Activated CD4-positive, alpha-beta T cell treated with anti-CD3 and anti-CD28 coated beads for 4 hours (primary cell): Measurements from ENCODE around the gene PXDN.
"Not testable (repeated sequence)": the region's sequence is repeated elsewhere in the genome, so short reads cannot be mapped to it uniquely, and the experiment has no call there.

Experiments used
- DNase-seq, 2 donors: peaks; one replicate each; pipeline ENCODE4 v3.0.0-alpha.2; 2020

PXDN gene, protein sequence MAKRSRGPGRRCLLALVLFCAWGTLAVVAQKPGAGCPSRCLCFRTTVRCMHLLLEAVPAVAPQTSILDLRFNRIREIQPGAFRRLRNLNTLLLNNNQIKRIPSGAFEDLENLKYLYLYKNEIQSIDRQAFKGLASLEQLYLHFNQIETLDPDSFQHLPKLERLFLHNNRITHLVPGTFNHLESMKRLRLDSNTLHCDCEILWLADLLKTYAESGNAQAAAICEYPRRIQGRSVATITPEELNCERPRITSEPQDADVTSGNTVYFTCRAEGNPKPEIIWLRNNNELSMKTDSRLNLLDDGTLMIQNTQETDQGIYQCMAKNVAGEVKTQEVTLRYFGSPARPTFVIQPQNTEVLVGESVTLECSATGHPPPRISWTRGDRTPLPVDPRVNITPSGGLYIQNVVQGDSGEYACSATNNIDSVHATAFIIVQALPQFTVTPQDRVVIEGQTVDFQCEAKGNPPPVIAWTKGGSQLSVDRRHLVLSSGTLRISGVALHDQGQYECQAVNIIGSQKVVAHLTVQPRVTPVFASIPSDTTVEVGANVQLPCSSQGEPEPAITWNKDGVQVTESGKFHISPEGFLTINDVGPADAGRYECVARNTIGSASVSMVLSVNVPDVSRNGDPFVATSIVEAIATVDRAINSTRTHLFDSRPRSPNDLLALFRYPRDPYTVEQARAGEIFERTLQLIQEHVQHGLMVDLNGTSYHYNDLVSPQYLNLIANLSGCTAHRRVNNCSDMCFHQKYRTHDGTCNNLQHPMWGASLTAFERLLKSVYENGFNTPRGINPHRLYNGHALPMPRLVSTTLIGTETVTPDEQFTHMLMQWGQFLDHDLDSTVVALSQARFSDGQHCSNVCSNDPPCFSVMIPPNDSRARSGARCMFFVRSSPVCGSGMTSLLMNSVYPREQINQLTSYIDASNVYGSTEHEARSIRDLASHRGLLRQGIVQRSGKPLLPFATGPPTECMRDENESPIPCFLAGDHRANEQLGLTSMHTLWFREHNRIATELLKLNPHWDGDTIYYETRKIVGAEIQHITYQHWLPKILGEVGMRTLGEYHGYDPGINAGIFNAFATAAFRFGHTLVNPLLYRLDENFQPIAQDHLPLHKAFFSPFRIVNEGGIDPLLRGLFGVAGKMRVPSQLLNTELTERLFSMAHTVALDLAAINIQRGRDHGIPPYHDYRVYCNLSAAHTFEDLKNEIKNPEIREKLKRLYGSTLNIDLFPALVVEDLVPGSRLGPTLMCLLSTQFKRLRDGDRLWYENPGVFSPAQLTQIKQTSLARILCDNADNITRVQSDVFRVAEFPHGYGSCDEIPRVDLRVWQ (N-terminal part only)

DNA sequence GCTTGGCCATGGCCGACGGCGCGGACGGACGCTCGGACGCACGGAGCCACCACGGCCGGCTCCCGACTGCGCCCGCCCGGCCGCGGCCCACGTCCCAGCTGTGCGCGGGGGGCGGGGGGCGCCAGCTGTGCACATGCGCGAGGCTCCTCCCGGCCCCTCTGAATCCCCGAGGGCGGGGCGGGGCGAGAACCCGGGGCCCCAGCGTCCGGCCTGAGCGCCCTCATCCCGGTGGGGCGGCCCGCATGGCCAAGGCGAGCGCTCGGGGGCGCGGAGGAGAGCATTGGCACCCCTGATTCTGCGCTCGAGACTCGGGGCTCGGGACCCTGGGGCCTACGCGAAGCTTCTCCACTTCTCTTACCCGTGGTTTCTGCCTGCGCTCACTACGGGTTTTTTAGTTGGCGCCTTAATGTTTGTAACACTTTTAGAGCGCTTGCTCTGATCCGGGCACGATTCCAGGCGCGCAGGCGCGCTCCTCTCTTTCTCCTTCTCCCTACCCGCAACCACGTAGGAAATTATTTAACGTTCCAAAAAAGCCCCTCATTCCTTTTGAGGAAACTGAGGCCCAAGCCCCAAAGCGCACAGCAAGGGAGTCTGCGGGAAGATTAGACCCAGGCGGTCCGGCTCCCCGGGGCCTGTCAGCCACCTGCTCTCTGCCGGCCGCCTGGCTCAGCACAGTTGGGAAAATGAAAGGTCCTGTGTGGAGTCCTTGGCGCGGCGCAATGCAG, at the start of gene PXDN:
Gene PXDN (minus strand): TSS at position 70 of the 725 bp plus-strand sequence. CDS start 60 bp downstream, at position 10.
- DNase-seq = no peak

DNA sequence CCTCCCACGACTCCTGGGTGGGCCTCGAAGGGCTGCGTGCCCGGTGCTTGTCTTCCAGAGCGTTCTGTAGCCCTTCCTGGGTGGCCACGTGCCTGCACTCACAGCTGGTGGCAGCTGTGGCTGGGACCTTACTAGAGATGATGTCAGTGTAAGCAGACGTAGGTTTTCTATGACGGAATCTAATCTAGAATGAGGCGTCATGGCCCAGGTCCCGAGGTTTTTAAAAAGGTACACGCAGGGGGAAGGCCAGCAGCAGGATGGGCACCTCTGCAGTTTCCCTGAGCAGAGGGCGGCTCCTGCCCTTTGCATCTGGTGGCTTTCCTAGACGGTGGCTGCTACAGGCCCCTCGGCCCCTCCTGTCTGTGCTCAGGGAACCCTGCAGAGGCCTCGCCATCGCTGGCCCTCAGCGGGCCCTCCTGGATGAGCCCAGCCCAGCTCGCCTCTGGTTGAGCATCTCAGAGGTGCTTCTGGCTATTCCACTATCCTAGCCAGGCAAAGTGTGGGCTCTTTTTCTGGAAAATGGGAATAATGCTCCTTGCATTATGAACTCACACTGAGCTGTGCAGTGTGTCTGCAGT, 49.6 kb upstream of the PXDN start:
- no peak for DNase-seq

DNA sequence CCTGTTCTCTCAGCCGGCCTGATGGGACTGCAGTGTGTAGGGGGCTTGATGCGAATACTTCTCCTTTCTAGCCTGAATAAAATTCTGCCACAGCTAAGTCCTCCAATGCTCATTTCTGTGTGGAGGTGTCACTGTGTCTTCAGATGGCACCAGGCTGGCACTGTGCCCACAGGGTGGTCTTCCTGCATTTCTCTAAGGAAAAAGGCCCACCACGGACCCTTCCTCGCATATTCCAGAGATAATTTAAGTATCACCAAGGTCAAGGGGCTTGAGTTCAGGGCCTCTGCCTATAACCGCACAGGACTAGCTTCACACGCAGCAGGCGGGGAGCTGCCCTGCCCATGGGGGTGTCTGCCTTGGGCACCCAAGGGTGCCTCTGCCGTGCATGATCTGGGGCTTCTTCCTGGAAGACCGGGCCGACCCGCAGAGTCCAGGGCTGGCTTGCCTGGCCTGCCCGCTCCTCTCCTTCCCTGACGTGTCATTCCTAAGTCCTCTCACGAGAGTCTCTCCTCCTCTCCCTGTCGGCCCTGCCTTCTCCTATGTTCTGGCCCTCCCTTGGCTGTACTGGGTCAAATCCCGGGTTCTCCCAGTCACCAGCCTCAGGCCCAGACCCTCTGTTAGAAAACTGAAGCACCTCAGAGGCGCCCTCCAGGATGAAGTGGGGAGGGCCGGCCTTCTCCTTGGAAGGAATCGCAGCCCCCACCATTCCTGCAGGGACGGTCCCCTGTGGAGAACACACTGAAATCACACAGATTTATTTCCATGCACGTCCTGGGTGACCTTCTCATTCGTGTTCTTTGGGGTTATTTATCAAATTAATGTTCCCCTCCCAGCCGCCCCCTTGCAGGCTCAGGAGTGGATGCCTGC, 48.9 kb upstream of the PXDN start:
- no peak for DNase-seq

DNA sequence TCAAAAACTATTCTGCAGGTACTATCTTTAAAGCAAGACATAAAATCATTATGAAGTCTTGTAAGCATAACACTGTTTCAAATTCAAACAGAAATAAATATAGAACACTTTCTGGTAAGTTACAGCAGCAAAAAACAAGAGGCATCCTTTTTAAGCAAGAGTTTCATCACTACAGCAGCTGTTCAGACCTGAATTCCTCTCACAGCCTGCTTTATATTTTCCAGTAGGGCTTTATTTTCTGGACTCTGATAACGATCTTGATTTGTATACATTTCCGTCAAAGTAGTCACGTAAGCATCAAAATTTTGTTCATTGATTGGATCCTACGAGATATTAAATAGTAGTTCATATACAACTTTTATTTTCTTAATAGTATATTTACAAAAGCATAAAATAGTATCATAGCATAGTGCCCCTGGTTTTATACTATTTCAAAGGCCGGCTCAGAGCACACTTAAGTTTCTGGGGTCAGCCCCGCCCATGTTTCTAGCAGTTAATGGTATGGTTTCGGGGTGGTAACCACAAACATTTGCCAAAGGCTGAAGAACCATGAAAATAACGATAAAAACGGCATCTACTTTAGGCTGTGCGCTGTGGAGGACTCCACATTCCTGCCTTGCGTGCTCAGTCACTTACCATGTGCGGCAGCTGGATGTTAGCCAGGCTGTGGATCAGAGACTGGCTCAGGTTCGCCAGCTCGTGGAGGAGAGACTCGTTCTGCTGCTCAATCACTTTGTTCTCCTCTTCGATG, 47.5 kb upstream of the PXDN start:
- no peak for DNase-seq

DNA sequence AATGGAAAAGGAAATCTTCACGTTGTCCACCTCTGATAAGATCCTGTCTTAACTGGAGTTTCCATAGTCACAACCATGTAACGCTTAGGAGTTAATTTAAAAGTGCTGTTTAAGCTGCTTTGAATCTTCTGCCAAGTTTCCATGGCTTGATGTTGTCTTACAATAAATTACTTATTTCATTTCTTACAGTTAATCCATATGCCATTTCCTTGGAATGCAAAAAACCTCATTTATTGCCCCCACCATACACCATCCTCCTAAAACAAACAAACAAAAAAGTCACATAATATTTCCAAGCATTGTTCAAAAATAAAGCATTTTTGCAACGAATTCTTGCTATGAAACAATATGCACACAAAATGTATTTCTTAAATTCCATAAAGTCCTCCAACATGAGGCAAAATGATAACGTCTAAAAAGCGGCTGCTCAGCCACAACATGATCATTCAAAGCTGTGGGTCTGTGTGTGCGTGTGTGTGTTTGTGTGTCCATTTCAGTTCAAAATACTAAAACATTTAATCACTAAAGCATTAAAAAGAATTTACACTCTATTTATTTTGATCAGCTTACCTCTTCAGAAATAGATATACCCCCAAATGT, 46.8 kb upstream of the PXDN start:
- DNase-seq = no peak

DNA sequence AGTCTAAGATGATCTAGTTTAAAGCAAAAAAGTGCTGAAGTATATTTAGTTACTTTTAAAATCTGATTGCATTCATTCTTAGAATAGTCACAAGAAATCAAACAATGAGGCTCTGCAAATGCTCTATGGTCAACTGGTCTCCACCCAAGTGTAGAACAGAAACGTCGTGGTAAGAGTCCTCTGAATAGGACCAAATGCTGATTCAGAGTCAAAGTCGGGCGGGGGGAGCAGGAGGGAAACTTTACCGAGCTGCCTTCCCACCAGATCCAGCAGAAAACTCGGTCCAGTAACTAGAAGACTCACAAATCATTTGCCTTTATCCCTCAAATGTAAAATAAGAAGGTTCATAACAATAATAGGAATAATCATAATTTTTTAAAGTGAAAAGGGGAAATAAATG, 46.2 kb upstream of the PXDN start:
- DNase-seq = no peak

DNA sequence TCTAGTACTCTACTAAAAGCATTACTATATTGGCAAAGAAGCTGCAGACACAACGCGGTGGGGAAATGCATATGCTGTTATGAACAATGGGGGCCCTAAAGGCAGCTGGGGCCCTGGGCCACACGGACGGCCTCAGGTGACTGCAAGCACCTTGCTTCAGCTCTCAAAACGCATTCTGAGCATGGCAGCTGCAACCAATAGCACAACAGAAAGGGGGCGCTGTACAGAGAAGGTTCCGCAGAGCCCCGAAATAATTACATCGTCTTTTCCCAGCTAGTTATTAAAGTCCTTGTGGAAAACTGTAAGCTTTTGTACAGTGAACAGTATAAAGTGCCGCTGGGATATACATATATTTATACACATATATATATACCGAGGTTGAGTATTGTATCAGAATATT, 45.3 kb upstream of the PXDN start:
- no peak for DNase-seq

DNA sequence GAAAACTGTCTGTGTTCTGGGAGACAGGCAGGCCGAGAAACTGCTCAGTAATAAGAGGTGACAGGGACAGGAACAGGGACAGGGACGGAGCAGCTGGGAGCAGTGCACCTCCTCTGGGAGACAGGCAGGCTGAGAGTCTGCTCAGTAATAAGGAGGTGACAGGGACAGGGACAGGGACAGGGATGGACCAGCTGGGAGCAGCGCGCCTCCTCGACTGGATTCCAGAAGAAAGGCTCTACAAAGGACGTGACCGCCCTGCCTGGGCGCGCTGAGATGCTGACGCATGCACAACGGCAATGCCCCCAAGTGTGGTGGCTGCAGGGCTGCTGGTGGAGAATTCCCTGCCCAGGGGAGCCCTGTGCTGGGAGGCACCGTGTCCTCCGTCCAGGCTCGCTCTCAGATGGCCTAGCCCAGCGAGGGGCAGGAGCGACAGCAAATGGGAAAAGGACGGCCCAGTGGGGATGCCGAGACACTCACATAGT, 44.2 kb upstream of the PXDN start:
- no peak for DNase-seq

DNA sequence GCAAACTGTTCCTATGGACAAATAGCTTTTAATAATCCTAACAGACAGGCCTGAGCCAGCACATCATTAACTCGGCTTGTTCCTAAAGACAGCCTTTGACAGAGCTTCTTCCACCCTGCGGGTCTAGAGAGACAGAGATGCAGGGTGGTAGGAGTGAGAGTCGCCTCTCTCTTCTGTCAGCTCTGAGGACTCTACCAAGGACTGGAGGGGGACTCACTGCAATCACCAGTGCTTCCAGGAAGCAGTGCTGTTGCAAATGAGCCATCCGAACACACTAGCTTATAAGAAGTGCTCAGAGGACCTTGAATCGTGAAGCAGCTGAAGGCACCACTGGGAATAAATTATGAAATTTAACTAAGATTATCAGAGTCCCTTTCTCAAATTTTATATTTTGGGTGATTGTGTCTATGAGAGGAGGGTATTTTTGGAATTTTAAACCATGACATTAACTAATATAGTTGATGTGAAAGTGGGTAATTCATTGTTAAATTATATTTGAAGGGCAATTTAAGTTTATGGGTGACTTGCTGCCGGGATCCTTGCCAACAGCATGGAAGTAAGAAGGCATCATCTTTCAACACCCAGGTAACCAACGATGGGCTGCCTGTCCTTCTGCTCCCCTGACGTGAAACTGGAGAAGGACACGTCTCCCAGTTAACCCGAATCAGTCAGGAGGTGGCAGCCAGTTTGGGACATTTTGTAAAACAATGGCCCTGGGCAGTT, 43.6 kb upstream of the PXDN start:
- no peak for DNase-seq

DNA sequence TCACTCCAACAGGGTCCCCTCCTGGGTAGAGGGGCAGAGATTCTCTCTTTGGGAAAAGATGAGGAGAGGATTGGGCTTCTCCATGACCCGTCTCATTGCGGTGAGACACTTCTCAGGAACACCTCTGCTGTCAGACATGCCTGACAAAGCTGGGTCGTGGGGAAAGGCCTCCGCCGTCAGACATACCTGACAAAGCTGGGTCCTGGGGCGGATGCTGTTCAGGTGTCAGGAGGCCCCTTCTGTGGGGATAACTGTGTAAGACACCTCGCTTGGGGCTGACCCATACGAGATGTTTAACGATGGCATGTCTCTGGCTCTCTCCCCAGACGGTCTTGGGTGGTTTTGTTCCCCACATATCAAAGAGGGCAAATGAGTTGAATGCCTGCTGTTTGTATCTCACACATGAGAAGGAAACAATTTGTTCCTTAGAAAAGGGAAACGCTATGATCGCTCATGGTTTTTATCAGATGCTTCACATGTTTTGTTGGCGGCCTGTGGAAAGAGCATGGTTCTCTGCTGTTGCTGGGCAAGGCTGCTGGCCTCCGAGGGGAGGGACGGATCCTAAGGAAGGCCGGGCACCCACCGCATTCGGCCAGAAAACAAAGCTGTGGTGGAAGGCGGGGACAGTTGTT, 40.8 kb upstream of the PXDN start:
- no peak for DNase-seq

DNA sequence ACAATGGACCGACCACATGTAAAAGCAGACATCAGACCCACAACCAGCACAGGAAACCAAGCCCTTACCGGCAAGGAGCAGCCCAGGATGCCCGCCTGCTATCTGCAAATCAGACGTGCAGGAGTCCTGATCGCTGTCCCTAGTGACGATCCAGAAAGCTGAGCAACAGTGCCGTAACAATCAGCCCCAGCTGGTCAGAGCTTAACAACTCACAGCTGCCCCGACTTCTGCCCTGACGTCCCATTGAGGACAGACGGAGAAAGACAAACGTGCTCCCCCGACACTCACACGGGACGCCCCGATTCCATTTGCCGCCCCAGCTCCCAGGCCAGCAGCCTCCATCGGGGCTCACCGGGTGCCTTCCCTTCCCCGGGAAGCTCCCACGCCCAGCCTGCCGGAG, 39.8 kb upstream of the PXDN start:
- DNase-seq = no peak

DNA sequence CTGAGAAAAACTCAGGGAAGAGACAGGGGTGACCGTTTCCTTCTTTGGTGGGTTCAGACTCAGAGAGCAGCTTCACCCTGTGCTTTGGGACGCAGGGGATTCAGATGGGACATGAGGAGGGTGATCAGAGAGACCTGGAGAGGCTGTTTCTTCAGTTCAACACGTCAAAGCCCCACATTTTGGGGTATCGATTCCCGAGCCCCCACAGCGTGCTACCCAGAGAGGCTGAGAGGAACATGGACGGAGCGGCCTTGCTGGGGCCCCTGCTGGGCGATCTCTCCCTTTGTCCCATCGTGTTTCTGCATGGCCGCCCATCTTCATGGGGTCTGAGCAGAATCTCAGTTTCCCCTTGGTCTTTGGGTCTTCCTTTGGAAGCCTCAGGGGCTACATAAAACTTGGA, 38.2 kb upstream of the PXDN start:
- no peak for DNase-seq

DNA sequence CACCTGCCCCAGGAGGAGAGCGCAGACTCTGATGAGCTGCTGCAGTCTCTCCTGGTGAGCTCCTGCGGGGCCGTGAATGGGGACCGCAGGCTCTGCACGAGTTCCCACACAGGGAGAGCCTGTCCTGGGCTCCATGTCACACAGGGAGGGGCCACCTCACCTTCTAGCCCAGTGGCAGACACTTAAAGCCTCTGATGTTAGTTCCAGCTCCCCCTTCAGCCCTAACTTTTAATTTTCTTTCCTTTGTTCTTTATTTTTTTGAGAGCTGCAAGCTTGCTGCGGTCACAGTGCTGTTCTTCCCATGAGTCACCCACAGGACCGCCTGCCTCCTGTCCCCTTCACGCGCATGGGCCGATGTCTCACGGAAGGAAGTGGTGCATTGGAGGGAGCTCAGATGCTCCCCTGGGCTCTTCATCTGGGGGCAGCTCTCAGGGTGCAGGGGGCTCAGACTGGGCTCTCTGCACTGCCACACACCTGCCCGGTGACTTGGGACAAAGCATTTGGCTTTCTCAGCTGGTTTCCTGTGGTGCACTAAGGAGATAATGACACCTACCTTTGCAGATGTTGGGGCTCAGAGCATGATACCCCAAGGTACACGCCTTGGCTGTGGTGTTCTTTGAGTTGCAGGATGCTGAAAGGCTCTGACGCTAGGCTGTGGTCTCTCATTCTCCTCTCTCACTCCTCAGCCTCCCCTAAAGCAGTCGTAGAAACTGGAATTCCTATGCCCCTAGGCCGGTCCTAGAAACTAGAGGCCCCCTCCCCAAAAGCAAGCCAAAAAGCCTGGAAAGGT, 37.2 kb upstream of the PXDN start:
- DNase-seq = peak in 1 of 2 donors; percentile 29

DNA sequence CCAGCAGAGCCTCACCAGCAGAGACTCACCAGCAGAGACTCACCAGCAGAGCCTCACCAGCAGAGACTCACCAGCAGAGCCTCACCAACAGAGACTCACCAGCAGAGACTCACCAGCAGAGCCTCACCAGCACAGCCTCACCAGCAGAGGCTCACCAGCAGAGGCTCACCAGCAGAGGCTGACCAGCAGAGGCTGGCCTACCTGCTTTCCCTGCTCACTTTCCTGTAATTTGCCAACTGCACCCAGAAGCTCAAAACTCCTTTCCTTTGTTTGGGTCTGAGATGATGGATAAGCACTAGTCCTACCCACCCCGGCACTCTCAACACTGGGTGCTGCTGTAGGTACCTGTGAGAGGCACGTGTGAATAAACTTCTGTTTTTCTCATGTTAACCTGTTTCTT, 36.4 kb upstream of the PXDN start:
- no peak for DNase-seq

DNA sequence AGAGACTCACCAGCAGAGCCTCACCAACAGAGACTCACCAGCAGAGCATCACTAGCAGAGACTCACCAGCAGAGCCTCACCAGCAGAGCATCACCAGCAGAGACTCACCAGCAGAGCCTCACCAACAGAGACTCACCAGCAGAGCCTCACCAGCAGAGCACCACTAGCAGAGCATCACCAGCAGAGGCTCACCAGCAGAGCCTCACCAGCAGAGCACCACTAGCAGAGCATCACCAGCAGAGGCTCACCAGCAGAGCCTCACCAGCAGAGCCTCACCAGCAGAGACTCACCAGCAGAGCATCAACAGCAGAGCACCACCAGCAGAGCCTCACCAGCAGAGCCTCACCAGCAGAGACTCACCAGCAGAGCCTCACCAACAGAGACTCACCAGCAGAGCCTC, 35.7 kb upstream of the PXDN start:
- DNase-seq = not testable (repeated sequence)

DNA sequence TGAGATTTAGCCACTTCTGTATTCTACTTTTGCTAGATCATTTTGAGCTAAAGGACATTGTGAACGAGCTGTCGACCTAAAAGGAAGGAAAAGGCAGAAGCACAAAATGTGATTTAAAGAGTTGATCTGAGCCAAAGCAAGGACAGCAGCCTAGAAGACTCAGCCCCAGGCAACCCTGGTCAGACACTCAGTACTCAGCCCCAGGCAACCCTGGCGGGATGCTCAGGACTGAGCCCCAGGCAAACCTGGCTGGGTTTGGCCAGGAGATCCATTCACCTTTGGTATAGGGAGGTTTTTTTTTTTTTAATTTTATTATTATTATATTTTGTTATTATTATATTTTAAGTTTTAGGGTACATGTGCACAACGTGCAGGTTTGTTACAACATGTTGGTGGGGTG, 34.3 kb upstream of the PXDN start:
- DNase-seq = no peak

DNA sequence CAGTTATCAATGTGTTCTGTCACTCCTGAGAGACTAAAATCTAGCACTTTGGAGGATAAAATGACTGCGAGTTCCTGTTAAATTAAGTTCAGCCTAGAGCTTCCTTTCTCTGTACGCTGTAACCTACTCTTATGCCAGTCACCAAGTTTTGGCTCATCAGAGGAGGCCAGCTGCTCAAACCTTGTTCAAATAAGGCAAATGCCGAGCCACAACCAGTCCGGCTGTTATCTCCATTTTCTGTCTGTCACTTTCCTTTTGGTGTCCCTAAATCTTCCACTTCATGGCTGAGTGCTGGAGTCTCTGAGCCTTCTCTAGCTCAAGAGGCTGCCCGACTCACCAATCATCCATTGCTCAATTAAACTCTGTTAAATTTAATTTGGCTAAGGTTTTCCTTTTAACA, 33.5 kb upstream of the PXDN start:
- no peak for DNase-seq

DNA sequence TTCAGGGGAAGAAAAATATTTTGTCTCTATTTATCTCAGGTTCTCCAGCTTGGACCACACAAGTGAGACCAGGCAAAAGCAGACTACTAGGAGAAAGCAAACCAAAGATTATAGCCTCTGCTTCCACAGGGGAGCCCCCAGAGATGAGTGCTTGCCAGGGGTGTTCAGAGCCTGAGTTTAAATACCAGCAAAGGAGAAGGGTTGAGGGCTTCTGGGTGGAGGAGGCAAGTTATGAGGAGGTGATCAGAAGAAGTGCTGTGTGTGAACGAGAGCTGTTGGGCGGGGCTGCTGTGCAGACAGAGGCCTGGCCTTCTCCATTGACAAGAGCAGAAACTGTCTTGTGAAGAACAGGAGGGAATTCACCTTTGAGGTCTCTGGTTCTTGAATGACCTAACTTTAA, 32.8 kb upstream of the PXDN start:
- no peak for DNase-seq
